NCI-H345 (cell line): Measurements from ENCODE around the gene HIGD1C.
"Not testable (repeated sequence)": the region's sequence is repeated elsewhere in the genome, so short reads cannot be mapped to it uniquely, and the experiment has no call there.

Experiments
- DNase-seq: peaks from one replicate; lab custom pipeline; 2025; lab: John Stamatoyannopoulos, UW

The HIGD1C gene

DNA sequence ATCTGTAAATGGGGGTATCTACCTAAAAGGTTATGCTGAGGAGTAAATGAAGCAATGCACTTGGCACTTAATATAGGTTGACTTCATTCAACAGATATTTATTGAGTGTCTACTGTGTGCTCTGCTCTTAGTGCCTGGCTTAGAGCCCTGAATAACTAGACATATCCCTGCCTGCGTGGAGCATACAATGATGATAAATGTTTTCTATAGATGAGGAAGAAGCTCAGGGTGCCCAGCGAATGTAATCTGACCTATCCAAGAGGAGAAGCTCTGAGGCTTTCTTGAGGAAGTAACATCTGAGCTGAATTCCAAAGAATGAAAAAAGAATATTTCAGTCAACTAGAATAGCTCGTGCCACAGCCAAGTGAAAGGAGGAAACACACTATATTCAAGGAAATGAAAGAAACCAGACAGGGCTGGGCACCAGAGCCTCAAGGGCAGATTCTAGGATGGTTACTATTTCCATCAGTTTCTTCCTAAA is 17.9 kb upstream of the HIGD1C start:
- no peak for DNase-seq

DNA sequence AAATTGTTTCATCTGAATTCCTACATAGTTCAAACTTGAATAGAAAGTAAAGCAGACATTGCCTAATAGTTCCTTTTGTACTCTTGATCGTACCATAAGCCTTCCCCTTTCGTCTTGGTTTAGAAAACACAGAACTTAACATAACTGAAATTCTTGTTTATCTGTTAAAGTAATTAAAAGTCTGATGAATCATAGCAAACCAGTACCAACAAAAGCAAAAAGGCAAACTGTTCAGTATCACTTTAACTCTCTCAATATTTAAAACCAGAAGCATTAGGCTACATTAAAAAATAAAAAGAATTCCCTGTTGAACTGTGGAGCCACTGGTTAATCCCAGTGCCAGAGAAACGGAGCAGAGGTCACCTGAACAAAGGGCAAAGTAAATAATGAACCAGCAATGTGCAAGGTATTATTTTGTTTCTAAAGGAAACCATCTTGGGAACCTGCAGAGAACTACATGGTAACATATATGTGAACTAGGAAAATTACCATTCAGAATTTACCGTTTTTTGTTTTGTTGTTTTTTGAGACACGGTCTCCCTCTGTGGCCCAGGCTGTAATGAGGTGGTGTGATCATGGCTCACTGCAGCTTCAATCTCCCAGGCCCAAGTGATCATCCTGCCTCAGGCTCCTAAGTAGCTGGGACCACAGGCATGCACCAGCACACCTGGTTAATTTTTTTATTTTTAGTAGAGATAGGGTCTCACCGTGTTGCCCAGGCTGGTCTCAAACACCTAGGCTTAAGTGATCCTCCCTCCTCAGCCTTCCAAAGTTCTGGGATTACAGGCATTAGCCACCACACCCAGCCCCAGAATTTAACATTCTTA is 17.1 kb upstream of the HIGD1C start:
- no peak for DNase-seq

GRCh38 chr12:50936821-50937530 is 15.4 kb upstream of the HIGD1C start:
- DNase-seq, result no peak

GRCh38 chr12:50937653-50938052 is 14.7 kb upstream of the HIGD1C start:
- no peak for DNase-seq

GRCh38 chr12:50947933-50948626 is 4.3 kb upstream of the HIGD1C start:
- DNase-seq, result no peak

- no peak for DNase-seq
These were observed 3.5 kb upstream of the HIGD1C start for GRCh38 chr12:50948798-50949197.

GRCh38 chr12:50949801-50950302 is 2.5 kb upstream of the HIGD1C start:
- no peak for DNase-seq

GRCh38 chr12:50951112-50951511 is 1.2 kb upstream of the HIGD1C start:
- DNase-seq, result no peak

DNA sequence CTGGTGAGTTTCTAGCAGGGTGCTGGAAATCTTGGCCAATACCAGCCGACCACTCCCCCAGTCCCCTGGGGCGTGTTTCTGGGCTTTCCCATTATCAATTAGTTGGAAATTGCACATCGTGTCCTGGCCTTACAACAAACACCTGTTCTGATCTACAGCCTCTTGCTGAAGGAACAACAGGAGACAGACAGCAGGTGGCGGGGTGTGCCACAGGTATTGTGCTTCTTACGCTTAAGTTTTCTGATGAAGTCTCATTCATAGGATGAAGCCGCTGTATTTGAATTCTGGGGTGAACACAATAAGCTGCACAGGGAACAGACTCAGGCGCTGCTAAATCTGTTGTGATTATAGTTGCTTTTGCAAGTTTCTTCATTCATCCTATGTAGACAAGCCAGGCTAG is 703 bp downstream of the HIGD1C start:
- no peak for DNase-seq

GRCh38 chr12:50954789-50955188 is 2.4 kb downstream of the HIGD1C start:
- DNase-seq, result not testable (repeated sequence)

- DNase-seq, result no peak
These were observed 2.9 kb downstream of the HIGD1C start for GRCh38 chr12:50955288-50955687.

GRCh38 chr12:50955697-50956096 is 3.4 kb downstream of the HIGD1C start:
- no peak for DNase-seq

GRCh38 chr12:50960130-50960529 is 7.8 kb downstream of the HIGD1C start:
- no peak for DNase-seq

DNA sequence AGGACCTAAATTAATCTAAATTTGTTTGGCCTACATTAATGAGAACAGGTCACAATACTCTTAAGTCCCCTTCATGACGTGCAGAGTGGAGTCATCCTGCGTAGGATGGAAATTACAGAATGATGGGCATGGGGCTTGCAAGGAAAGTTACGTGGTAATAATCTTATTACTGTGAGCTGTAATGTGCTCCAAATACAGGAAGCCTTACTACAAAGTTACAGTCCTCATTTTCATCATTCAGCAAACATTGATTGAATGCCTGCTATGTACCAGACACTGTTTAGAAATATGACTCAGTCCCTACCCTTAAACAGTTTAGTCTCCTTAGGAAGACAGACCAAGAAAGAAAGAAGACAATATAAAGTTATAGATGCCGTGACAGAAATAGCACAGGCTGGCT is 9.4 kb downstream of the HIGD1C start:
- DNase-seq, result no peak

DNA sequence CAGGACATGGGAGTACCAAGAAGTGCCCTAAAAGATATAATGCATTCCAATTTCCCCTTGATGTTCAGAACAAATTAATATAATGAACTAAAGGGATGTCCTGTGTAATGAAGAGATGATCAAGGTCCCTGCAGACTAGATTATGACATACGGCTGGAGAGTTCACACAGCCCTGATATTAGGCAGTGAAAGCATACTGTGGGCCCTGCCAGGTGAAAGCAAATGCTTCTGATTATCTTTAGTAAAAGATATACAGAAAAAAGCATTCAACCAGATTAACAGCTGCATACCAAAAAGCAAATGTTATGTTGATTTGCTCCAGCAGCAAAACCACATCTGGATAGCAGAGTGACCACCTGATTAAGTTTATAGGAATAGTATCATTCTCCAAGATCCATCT is 12.1 kb downstream of the HIGD1C start:
- DNase-seq, result no peak

DNA sequence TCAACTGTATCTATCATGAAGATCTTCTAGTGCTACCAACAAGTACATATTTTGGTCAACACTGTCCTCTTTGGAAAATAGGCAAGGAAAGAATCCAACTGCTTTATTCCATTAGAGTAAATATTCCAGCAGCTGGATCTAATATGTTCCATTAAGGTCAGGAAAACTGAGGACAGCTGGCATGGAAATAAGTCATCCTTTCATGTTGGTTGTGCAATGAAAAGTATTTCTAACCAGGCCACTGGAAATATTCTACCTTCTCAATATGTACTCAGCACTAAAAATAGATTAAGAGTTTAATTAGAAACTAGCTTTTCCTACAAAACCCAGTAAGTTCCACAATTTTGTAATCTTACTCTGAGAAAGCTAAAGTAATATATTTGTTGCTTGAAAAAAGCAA is 19.6 kb downstream of the HIGD1C start:
- no peak for DNase-seq

GRCh38 chr12:50979369-50980052 is 27.2 kb downstream of the HIGD1C start:
- no peak for DNase-seq

DNA sequence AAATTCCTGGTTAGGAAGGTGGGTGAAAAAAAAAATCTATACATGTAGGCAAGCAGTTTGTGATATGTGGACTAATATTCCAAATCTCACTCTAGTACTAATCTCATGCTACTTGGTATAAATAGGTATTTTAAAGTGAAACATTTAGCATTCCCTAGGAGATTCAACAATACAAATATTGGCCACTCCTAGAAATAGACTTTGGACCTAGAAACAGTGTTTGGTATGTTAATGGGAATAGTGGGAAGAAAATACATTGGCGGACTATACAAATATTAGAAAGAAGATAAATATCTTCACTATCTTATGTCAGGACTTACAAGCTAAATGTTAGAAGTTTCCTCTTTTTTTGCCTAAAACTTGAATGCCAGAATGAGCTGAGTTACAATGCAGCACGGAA is 28.2 kb downstream of the HIGD1C start:
- DNase-seq, result no peak

- peak; percentile 28 for DNase-seq
These were observed 29.2 kb downstream of the HIGD1C start for GRCh38 chr12:50981319-50982239.

DNA sequence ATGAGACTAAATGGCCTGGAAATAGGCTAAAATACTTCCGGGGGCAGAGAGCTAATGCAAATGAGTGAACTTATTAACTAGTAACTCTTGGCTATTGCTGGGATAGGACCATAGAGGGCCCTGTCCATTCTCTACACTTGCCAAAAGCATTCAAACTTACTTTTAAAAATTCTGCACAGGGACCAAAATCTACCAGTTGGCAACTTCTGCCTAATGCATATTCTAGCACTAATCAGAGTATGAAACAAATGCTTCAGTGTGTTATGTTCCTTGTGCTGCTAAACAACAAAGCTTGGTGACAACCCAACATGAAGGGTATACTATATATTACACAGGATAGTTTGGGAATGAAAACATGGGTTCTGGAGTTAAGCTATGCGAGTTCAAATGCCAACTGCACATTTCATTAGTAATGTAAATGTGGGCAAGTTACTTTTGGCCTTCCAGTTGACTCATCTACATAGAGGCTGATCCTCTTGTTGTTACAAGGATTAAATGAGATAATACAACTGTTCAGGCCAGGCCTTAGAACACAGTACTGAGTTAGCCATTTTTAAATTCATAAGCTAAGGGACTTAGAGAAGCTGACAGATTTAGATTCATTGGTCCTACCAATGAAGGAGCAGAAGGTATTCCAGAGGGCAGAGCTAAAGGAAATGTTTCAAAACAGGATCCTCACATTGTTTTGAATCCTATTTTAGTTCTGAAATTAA is 32.4 kb downstream of the HIGD1C start:
- DNase-seq, result no peak
